Measurements from ENCODE around the gene COX5A.

GRCh38 chr15:74957476-74958035 lies 19.7 kb upstream of the COX5A start:
- TF ChIP-seq CTCF (conservative IDR thresholded peaks at IDR 0.05; ENCODE audit: low read depth, low read length): no peak
- TF ChIP-seq RFX5 (IDR thresholded peaks at IDR 0.05; ENCODE audit: low read depth, low read length): no peak
- TF ChIP-seq POLR2A (IDR thresholded peaks at IDR 0.05; ENCODE audit: low read depth, low read length): no peak
- no peak for TF ChIP-seq RAD21 (IDR thresholded peaks at IDR 0.05; ENCODE audit: low read length)
- no peak for TF ChIP-seq RCOR1 (IDR thresholded peaks at IDR 0.05; ENCODE audit: insufficient replicate concordance, low read length)
- TF ChIP-seq ELK1 (IDR thresholded peaks at IDR 0.05; ENCODE audit: borderline replicate concordance, low read depth, low read length): no peak
- TF ChIP-seq FOS (IDR thresholded peaks at IDR 0.05; ENCODE audit: low read depth, low read length): no peak
- no peak for TF ChIP-seq SMC3 (IDR thresholded peaks at IDR 0.05; ENCODE audit: low read depth, low read length)
- no peak for TF ChIP-seq MAFK (IDR thresholded peaks at IDR 0.05; ENCODE audit: low read depth, low read length)
- no peak for TF ChIP-seq NFE2L2 (IDR thresholded peaks at IDR 0.05; ENCODE audit: low read depth, low read length)
